AG04449 (cell line): ENCODE data around the gene REEP2.

Experiments
- CTCF ChIA-PET: fragments of 350-600 bp; formaldehyde crosslinking; extraction: SDS; loops from one replicate; lab custom pipeline; 2021; ENCODE audit warnings: antibody characterized with exemption; lab: Yijun Ruan, JAX
- POLR2A ChIA-PET: fragments of 400-600, 350-600 bp; formaldehyde crosslinking; extraction: SDS; loops from one replicate; lab custom pipeline; 2020; ENCODE audit warnings: antibody characterized with exemption, inconsistent platforms; lab: Yijun Ruan, JAX
- DNase-seq: peaks from one replicate; pipeline ENCODE4 v3.0.0-alpha.2; 2010; ENCODE audit warnings: low read depth, low spot score
- H3K4me3 ChIP-seq: 2 replicates; pipeline ENCODE4 v1.5.1; 2011; ENCODE audit warnings: low read depth, mild to moderate bottlenecking, control low read depth, low read length
- CTCF ChIP-seq: IDR thresholded peaks from one replicate; pipeline ENCODE4 v1.5.1; 2011; ENCODE audit warnings: mild to moderate bottlenecking, moderate library complexity, low read length, control low read depth, inconsistent platforms; ENCODE audit not compliant: insufficient read depth; ENCODE audit errors: missing control alignments

The REEP2 gene

DNA sequence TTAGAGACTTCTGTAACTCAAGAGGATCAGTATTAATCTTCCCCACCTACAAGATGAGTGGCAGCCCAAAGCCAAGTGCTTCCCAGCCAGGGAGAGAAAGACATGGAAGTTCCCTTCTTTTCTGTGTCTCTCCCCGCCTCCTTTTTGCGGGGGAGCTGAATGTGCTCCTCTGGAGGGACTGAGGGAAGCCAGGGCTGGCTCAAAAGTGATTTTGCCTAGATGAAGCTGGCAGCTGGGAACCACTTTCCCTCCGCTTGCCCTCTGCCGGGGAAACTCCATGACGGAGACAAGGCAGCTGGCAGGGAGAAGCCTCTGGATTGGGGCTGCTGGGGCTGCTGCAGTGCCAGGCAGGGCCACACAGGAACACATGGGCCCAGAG, 50.8 kb downstream of the REEP2 start:
- DNase-seq: no peak
- ChIA-PET POLR2A (interaction anchor here (2.0 kb wide), 1 partner anchor 25 kb away, joined by 11 read pairs; the partner anchor contains the start of gene EGR1), CTCF (interaction anchor here (1.0 to 2.8 kb wide), 6 partner anchors 8 to 40 kb away, joined by 3 to 19 read pairs (median 6); partner anchors contain the start of gene EGR1)
- no peak for TF ChIP-seq CTCF
- no peak overlapping the region for H3K4me3 ChIP-seq

DNA sequence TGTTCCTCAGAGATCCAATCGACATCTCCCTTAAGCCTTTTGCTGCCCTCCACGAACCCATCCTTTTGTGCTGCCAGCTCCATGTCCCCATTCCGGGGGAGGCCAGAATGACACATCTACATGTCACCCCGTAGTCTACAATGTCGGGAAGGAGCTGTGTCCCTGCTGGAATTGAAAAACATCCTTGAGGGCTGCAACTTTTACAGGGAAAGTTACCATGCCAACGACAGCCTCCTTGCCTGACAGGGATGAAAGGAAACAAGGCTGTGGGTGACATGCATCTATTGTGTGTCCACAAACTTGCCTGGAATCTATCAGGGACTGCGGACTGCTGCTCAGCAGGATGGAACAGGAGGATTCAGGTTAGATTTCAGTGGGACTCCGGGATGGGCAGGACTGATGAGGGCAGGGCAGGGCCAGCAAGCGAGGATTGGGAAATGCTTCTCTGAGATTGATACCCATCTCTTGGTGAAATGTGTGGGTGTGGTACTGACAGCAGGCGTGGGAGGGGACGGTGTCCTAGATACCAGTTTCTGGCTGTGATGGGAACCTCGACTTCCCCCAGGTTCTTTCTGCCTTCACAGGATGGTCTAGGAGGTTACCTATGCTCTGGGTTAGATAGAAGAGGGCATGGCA, 51.9 kb downstream of the REEP2 start:
- TF ChIP-seq CTCF: no peak
- no peak for DNase-seq
- ChIA-PET POLR2A (interaction anchor here (2.0 kb wide), 1 partner anchor 26 kb away, joined by 11 read pairs; the partner anchor contains the start of gene EGR1), CTCF (interaction anchor here (0.5 to 2.8 kb wide), 5 partner anchors 9 to 41 kb away, joined by 3 to 19 read pairs (median 5); partner anchors contain the start of gene EGR1)
- no peak overlapping the region for H3K4me3 ChIP-seq

DNA sequence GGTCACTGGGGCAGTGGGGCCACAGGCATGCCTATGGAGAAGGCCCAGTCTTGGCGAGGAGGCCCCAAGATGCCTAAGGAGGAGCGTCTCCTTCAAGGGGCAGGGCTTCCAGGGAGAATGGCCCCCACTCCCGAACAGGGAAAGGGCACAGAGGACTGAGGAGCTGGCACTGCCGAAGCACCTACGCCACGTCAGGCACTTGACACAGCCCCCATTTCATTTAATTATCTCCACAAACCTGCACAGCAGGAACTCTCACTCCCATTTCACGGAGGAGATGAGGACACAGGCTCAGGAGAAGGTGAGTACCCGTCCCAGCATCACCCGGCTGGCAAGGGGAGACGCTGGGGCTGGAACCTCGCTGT, 52.4 kb downstream of the REEP2 start:
- POLR2A ChIA-PET: no interaction called here
- no peak for DNase-seq

GRCh38 chr5:138491669-138492559, 53.1 kb downstream of the REEP2 start:
- no peak for TF ChIP-seq CTCF
- CTCF ChIA-PET: interaction anchor here (1.1 to 5.4 kb wide), 6 partner anchors 11 to 52 kb away, joined by 3 to 42 read pairs (median 13); partner anchors contain the start of genes EGR1 and ETF1
- POLR2A ChIA-PET: interaction anchor here (1.3 kb wide), 1 partner anchor 27 kb away, joined by 12 read pairs; the partner anchor contains the start of gene EGR1
- H3K4me3 ChIP-seq: peak overlapping the region; percentile 62
- no peak for DNase-seq

More for the DNA sequence above, 52.4 kb downstream of the REEP2 start:
- CTCF ChIA-PET: interaction anchor here (0.5 to 2.8 kb wide), 3 partner anchors 9 to 27 kb away, joined by 3 to 19 read pairs (median 5); partner anchors contain the start of gene EGR1
- TF ChIP-seq CTCF: no peak
- peak overlapping the region; percentile 62 for H3K4me3 ChIP-seq

DNA sequence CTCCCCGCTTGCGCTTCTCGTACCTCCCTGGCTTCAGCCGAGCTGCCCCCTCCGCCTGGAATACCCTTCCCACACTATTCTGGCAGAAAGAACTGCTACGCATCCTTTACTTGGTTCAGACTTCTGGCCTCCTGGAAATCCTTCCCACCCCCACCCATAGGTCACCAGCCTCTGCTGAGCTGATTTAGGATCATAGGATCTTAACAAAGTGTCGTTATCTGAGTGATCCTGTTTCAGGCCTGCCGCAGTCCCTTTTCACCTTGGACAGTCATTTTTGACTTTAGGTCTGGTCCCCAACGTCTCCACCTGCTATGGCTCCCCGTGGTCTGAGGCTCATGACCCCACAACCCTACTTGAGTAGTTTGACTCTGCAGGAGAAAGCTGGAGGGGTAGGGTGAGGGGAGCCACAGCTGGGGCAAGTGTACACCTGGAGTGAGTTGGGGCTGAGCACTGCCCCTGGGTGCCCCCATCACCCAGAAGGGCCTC, 53.7 kb downstream of the REEP2 start:
- ChIA-PET POLR2A (interaction anchor here (0.7 to 1.3 kb wide), 2 partner anchors 27 to 28 kb away, joined by 5 to 12 read pairs; partner anchors contain the start of gene EGR1), CTCF (interaction anchor here (0.9 to 5.4 kb wide), 6 partner anchors 11 to 51 kb away, joined by 3 to 42 read pairs (median 6); partner anchors contain the start of genes EGR1 and ETF1)

More for the DNA sequence above, 53.7 kb downstream of the REEP2 start:
- TF ChIP-seq CTCF: no peak
- no peak for DNase-seq
- H3K4me3 ChIP-seq: peak overlapping the region; percentile 62
